ENCODE results near the gene DPH5.
"Not testable (repeated sequence)": the region's sequence is repeated elsewhere in the genome, so short reads cannot be mapped to it uniquely, and the experiment has no call there.

Gene DPH5

GRCh38 chr1:101025657-101026429 lies at the start of gene DPH5:
DPH5 (minus strand) TSS chr1:101025784; CDS start chr1:101025443, 341 bp downstream.
- DNase-seq, result peak; percentile 92

- DNase-seq, result no peak
Measured at GRCh38 chr1:101073836-101074235, 48.3 kb upstream of the DPH5 start.

- DNase-seq, result no peak
Measured at GRCh38 chr1:101071470-101071891, 45.9 kb upstream of the DPH5 start.

GRCh38 chr1:101069158-101069557 lies 43.6 kb upstream of the DPH5 start:
- DNase-seq, result no peak

- not testable (repeated sequence) for DNase-seq
Measured at GRCh38 chr1:101066937-101067335, 41.4 kb upstream of the DPH5 start.

GRCh38 chr1:101066260-101066936 lies 40.8 kb upstream of the DPH5 start:
- no peak for DNase-seq

GRCh38 chr1:101065575-101065974 lies 40.0 kb upstream of the DPH5 start:
- DNase-seq, result no peak

- no peak for DNase-seq
Measured at GRCh38 chr1:101064697-101065096, 39.1 kb upstream of the DPH5 start.

GRCh38 chr1:101060992-101061391 lies 35.4 kb upstream of the DPH5 start:
- DNase-seq, result no peak

- DNase-seq, result no peak
Measured at GRCh38 chr1:101059945-101060542, 34.5 kb upstream of the DPH5 start.

GRCh38 chr1:101055623-101056022 lies 30.0 kb upstream of the DPH5 start:
- DNase-seq, result no peak

- no peak for DNase-seq
Measured at GRCh38 chr1:101051688-101052638, 26.4 kb upstream of the DPH5 start.

- no peak for DNase-seq
Measured at GRCh38 chr1:101050869-101051268, 25.3 kb upstream of the DPH5 start.

- no peak for DNase-seq
Measured at GRCh38 chr1:101044749-101045148, 19.2 kb upstream of the DPH5 start.

- DNase-seq, result no peak
Measured at GRCh38 chr1:101044259-101044658, 18.7 kb upstream of the DPH5 start.

GRCh38 chr1:101043776-101044175 lies 18.2 kb upstream of the DPH5 start:
- peak; percentile 66 for DNase-seq

GRCh38 chr1:101041300-101041699 lies 15.7 kb upstream of the DPH5 start:
- no peak for DNase-seq

GRCh38 chr1:101040666-101041065 lies 15.1 kb upstream of the DPH5 start:
- DNase-seq, result no peak

GRCh38 chr1:101039245-101039644 lies 13.7 kb upstream of the DPH5 start:
- DNase-seq, result no peak

- DNase-seq, result no peak
Measured at GRCh38 chr1:101037316-101037715, 11.7 kb upstream of the DPH5 start.

- DNase-seq, result no peak
Measured at GRCh38 chr1:101033017-101033416, 7.4 kb upstream of the DPH5 start.

- not testable (repeated sequence) for DNase-seq
Measured at GRCh38 chr1:101032129-101032528, 6.5 kb upstream of the DPH5 start.

GRCh38 chr1:101030881-101031280 lies 5.3 kb upstream of the DPH5 start:
- no peak for DNase-seq

All from fibroblast of skin of right quadriceps (primary cell).